Measurements from ENCODE around the gene POU2F2.

Gene POU2F2

GRCh38 chr19:42076380-42076944 lies 55.8 kb downstream of the POU2F2 start:
- Histone ChIP-seq H3K4me2 (ENCODE audit: insufficient read depth, low read length) (peak overlapping the region; percentile 90), H3K9ac (ENCODE audit: low read depth, low read length) (peak overlapping the region; percentile 81), H3K4me3 (ENCODE audit: low read depth in 1 of 2, low read length in 2 of 2) (peak overlapping the region; percentile 92 to 94), H4K20me1 (ENCODE audit: insufficient read depth, low read length) (peaks cover 51% of the 10 kb centered on the region), H3K79me2 (ENCODE audit: insufficient read depth, low read length) (peaks cover 64% of the 10 kb centered on the region), H3K27me3 (ENCODE audit: insufficient read depth, low read length, poor library complexity) (no peaks in the 10 kb centered on the region), H2AFZ (ENCODE audit: low read depth, low read length) (peak overlapping the region; percentile 70), H3K9me3 (ENCODE audit: insufficient read depth, low read length, severe bottlenecking) (no peaks in the 10 kb centered on the region), H3K27ac (ENCODE audit: low read length) (peak overlapping the region; percentile 73), H3K4me1 (ENCODE audit: insufficient read depth, low read length) (peaks cover 26% of the 10 kb centered on the region), H3K36me3 (ENCODE audit: insufficient read depth, low read length) (peaks cover 40% of the 10 kb centered on the region)
- peak; percentile 8 for ATAC-seq (ENCODE audit: insufficient read depth, low read depth)
- TF ChIP-seq, protein P1, sequence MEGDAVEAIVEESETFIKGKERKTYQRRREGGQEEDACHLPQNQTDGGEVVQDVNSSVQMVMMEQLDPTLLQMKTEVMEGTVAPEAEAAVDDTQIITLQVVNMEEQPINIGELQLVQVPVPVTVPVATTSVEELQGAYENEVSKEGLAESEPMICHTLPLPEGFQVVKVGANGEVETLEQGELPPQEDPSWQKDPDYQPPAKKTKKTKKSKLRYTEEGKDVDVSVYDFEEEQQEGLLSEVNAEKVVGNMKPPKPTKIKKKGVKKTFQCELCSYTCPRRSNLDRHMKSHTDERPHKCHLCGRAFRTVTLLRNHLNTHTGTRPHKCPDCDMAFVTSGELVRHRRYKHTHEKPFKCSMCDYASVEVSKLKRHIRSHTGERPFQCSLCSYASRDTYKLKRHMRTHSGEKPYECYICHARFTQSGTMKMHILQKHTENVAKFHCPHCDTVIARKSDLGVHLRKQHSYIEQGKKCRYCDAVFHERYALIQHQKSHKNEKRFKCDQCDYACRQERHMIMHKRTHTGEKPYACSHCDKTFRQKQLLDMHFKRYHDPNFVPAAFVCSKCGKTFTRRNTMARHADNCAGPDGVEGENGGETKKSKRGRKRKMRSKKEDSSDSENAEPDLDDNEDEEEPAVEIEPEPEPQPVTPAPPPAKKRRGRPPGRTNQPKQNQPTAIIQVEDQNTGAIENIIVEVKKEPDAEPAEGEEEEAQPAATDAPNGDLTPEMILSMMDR (IDR thresholded peaks at IDR 0.05; ENCODE audit: borderline replicate concordance, extremely low read depth, low read length, poor library complexity, severe bottlenecking), result no peak
- TF ChIP-seq EZH2 (IDR thresholded peaks at IDR 0.05; ENCODE audit: borderline replicate concordance, low read depth, low read length, severe bottlenecking), result no peak
- peak; percentile 69 for DNase-seq

DNA sequence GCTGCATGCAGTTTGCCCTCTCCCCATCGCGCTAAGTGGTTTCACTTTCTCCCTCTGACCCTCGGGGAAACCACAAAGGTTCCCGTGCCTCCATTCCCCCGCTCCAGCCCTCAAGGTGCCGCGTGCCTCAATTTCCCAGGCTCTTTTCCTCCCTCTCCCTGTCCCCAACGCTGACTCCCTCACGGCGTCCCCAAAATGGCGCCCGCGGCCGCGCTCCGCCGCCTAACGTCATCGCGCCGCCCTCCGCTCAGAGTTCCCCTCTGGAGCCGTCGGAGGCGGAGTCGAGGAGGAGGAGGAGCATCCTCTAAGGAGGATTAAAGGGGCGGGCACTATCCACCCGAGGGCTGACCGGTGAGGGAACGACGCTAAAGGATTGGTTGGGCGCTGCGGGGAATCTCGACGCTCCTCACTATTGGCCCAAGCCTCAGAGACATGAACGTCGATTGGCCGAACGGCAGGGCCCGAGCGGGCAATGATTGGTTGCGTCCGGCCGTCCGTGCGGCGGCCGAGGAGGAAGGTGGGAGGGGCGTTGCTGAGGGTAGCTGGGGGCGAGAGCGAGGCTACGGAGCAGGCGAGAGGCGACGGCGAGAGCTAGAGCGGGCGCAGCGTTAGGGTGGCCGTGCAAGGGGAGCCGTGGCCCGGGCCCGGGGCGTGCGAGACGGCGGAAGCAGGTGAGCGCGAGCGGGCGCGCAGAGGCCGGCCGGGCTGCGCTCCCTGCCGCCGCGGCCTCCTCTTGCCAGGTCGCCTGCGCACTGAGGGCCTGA lies 56.4 kb downstream of the POU2F2 start, which contains the start of gene ZNF574:
Gene ZNF574, plus strand, starts transcription at position 551 of the 764 bp plus-strand sequence. CDS start 2,441 bp downstream, outside the sequence.
- H3K79me2 ChIP-seq (ENCODE audit: insufficient read depth, low read length), result peaks cover 58% of the 10 kb centered on the region
- ATAC-seq (ENCODE audit: insufficient read depth, low read depth) (peak; percentile 97), DNase-seq (peak; percentile 99)
- H3K4me1 ChIP-seq (ENCODE audit: insufficient read depth, low read length), result peaks cover 26% of the 10 kb centered on the region
- TF ChIP-seq EZH2 (IDR thresholded peaks at IDR 0.05; ENCODE audit: borderline replicate concordance, low read depth, low read length, severe bottlenecking), result no peak
- TF ChIP-seq, protein P1 (IDR thresholded peaks at IDR 0.05; ENCODE audit: borderline replicate concordance, extremely low read depth, low read length, poor library complexity, severe bottlenecking), result no peak
- no peaks in the 10 kb centered on the region for H3K9me3 ChIP-seq (ENCODE audit: insufficient read depth, low read length, severe bottlenecking)
- peak within 1 kb of the TSS; percentile 78 for H2AFZ ChIP-seq (ENCODE audit: low read depth, low read length)
- peak within 1 kb of the TSS; percentile 83 for H3K9ac ChIP-seq (ENCODE audit: low read depth, low read length)
- peak within 1 kb of the TSS; percentile 92 to 94 for H3K4me3 ChIP-seq (ENCODE audit: low read depth in 1 of 2, low read length in 2 of 2)
- peak within 1 kb of the TSS; percentile 94 for H3K27ac ChIP-seq (ENCODE audit: low read length)
- no peaks in the 10 kb centered on the region for H3K27me3 ChIP-seq (ENCODE audit: insufficient read depth, low read length, poor library complexity)
- peaks cover 44% of the 10 kb centered on the region for H4K20me1 ChIP-seq (ENCODE audit: insufficient read depth, low read length)
- H3K4me2 ChIP-seq (ENCODE audit: insufficient read depth, low read length), result peak within 1 kb of the TSS; percentile 90
- H3K36me3 ChIP-seq (ENCODE audit: insufficient read depth, low read length), result peaks cover 33% of the 10 kb centered on the region

- H3K9ac ChIP-seq (ENCODE audit: low read depth, low read length), result peak overlapping the region; percentile 83
- peak overlapping the region; percentile 94 for H3K27ac ChIP-seq (ENCODE audit: low read length)
- H3K9me3 ChIP-seq (ENCODE audit: insufficient read depth, low read length, severe bottlenecking), result no peaks in the 10 kb centered on the region
- peak overlapping the region; percentile 78 for H2AFZ ChIP-seq (ENCODE audit: low read depth, low read length)
- H3K27me3 ChIP-seq (ENCODE audit: insufficient read depth, low read length, poor library complexity), result no peaks in the 10 kb centered on the region
- TF ChIP-seq, protein P1 (IDR thresholded peaks at IDR 0.05; ENCODE audit: borderline replicate concordance, extremely low read depth, low read length, poor library complexity, severe bottlenecking), result no peak
- TF ChIP-seq EZH2 (IDR thresholded peaks at IDR 0.05; ENCODE audit: borderline replicate concordance, low read depth, low read length, severe bottlenecking), result no peak
- peak overlapping the region; percentile 68 for H3K4me2 ChIP-seq (ENCODE audit: insufficient read depth, low read length)
- DNase-seq (no peak), ATAC-seq (ENCODE audit: insufficient read depth, low read depth) (no peak; the same call in 2 of the 3 replicates)
- peaks cover 28% of the 10 kb centered on the region for H3K36me3 ChIP-seq (ENCODE audit: insufficient read depth, low read length)
- peaks cover 53% of the 10 kb centered on the region for H3K79me2 ChIP-seq (ENCODE audit: insufficient read depth, low read length)
- H4K20me1 ChIP-seq (ENCODE audit: insufficient read depth, low read length), result peaks cover 39% of the 10 kb centered on the region
- peaks cover 26% of the 10 kb centered on the region for H3K4me1 ChIP-seq (ENCODE audit: insufficient read depth, low read length)
- H3K4me3 ChIP-seq (ENCODE audit: low read depth in 1 of 2, low read length in 2 of 2), result peak overlapping the region; percentile 58 to 70; a peak in 3 of 4 replicates
Observed at GRCh38 chr19:42075364-42075615, 57.0 kb downstream of the POU2F2 start.
